OCI-LY7 (cell line): ENCODE data around the gene TJP3. TPM values are rescaled to one million over a fixed set of nuclear protein-coding genes. Genes with fewer than 3 reads are reported as not detected.

Experiments used
- BruUV-seq: library from RNA; stranded (reverse); fragments of 400-500 nt; replicated peaks from 2 replicates; lab custom pipeline; 2021; lab: Mats Ljungman, UMichigan
- CTCF ChIA-PET: fragments of 300-600 bp; sonication (Branson Sonifier 250); formaldehyde crosslinking; loops from one replicate; lab custom pipeline; 2022; ENCODE audit warnings: antibody characterized with exemption; ENCODE audit not compliant: unreplicated experiment; lab: Charles Lee
- POLR2A ChIA-PET: fragments of 300-600 bp; sonication (Branson Sonifier 250); formaldehyde crosslinking; loops from one replicate; lab custom pipeline; 2022; ENCODE audit warnings: antibody characterized with exemption; lab: Charles Lee
- DNase-seq: peaks from one replicate; pipeline ENCODE4 v3.0.0-alpha.2; 2015; ENCODE audit warnings: low spot score
- H2AFZ ChIP-seq: fragments of 200-600 bp; sonication (generic), shearing (Covaris generic); 2 replicates; pipeline ENCODE4 v1.6.1; 2014; ENCODE audit warnings: mild to moderate bottlenecking, antibody characterized with exemption, low read length, moderate library complexity
- H3K27ac ChIP-seq: fragments of 200-600 bp; sonication (generic); 2 replicates; pipeline ENCODE4 v1.5.1; 2014; ENCODE audit warnings: mixed run types, low read depth, mild to moderate bottlenecking, moderate library complexity, low read length, inconsistent platforms; ENCODE audit not compliant: poor library complexity, severe bottlenecking
- H3K36me3 ChIP-seq: fragments of 200-600 bp; sonication (generic); 2 replicates; pipeline ENCODE4 v1.6.1; 2014; ENCODE audit warnings: mild to moderate bottlenecking, antibody characterized with exemption, low read length, moderate library complexity, mixed read lengths; ENCODE audit not compliant: insufficient read depth
- H3K4me1 ChIP-seq: fragments of 200-600 bp; sonication (generic); 2 replicates; pipeline ENCODE4 v1.5.1; 2014; ENCODE audit warnings: mild to moderate bottlenecking, low read length; ENCODE audit not compliant: insufficient read depth, poor library complexity, severe bottlenecking
- H3K4me2 ChIP-seq: fragments of 200-600 bp; sonication (generic); 2 replicates; pipeline ENCODE4 v1.6.1; 2014; ENCODE audit warnings: mild to moderate bottlenecking, low read length
- H3K4me3 ChIP-seq: fragments of 200-600 bp; sonication (generic); 2 replicates; pipeline ENCODE4 v1.5.1; 2014; ENCODE audit warnings: mild to moderate bottlenecking, low read depth, low read length; ENCODE audit not compliant: poor library complexity, severe bottlenecking
- H3K79me2 ChIP-seq: fragments of 200-600 bp; sonication (generic); 2 replicates; pipeline ENCODE4 v1.6.1; 2016; ENCODE audit warnings: low read depth, mild to moderate bottlenecking, low read length, moderate library complexity, mixed read lengths; ENCODE audit not compliant: insufficient read depth
- H3K9me2 ChIP-seq: fragments of 200-600 bp; sonication (generic); 2 replicates; pipeline ENCODE4 v1.6.1; 2016; ENCODE audit warnings: mild to moderate bottlenecking, low read length, mixed read lengths; ENCODE audit not compliant: insufficient read depth
- H3K9me3 ChIP-seq: fragments of 200-600 bp; sonication (generic); 2 replicates; pipeline ENCODE4 v1.6.1; 2014; ENCODE audit warnings: mild to moderate bottlenecking, mixed run types, low read length, mixed read lengths
- H4K20me1 ChIP-seq: fragments of 200-600 bp; sonication (generic); 2 replicates; pipeline ENCODE4 v1.6.1; 2014; ENCODE audit warnings: mild to moderate bottlenecking, antibody characterized with exemption, low read length, moderate library complexity, mixed read lengths; ENCODE audit not compliant: insufficient read depth
- EZH2phosphoT487 ChIP-seq: fragments of 200-600 bp; sonication (generic); IDR thresholded peaks from 2 replicates; pipeline ENCODE4 v1.6.1; 2018; ENCODE audit warnings: low read depth, borderline replicate concordance, mild to moderate bottlenecking, mixed run types, antibody characterized with exemption, low read length, moderate library complexity, mixed read lengths
- intact Hi-C: fragments of 100-400 bp; cut with micrococcal nuclease; formaldehyde crosslinking; loops from one replicate; pipeline ENCODE4 v1.10.0; 2022; ENCODE audit not compliant: unreplicated experiment
- total RNA-seq, 2 experiments: library from RNA; depleted of rRNA in 1 of 2; stranded (reverse); fragments of >200 nt in 1 of 2; shearing (Covaris generic) in 1 of 2; gene quantifications; 2 replicates each; pipeline ENCODE4 v1.2.3, GENCODE V29; 2014 to 2022
- TF ChIP-seq, protein P1 (sequence below): fragments of 200-600 bp; sonication (generic); conservative IDR thresholded peaks from 2 replicates; pipeline ENCODE4 v1.5.1; 2014; ENCODE audit warnings: mild to moderate bottlenecking, antibody characterized with exemption, low read length, moderate library complexity, mixed read lengths

TJP3 gene
- total RNA-seq, 2 experiments from 2014 or later, result 0.69 to 1.8 TPM

DNA sequence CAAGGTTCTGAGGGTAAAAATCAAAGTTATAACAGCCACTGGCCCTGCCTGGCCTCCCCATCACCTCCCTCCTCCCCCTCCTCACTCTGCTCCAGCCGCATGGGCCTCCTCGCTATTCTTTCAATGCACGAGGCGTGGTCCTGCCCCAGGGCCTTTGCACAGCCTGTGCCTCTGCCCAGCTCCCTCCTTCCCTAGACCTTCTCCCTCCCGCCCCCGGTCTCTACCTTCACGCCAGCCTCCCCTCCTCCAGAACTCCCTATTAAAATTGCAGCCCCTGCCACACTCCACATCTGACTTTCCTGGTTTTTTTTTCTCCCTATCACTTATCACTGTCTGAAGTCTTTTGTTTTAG is 60.5 kb downstream of the TJP3 start:
- Histone ChIP-seq H3K79me2 (peaks cover under 1% of the 10 kb centered on the region; the same call in 1 of the 2 replicates), H3K9me2 (no peaks in the 10 kb centered on the region), H4K20me1 (no peaks in the 10 kb centered on the region), H3K4me3 (no peak overlapping the region), H3K36me3 (peaks cover 22% of the 10 kb centered on the region), H3K27ac (no peak overlapping the region), H3K9me3 (no peaks in the 10 kb centered on the region), H3K4me1 (no peaks in the 10 kb centered on the region), H2AFZ (no peak overlapping the region), H3K4me2 (no peak overlapping the region)
- BruUV-seq, result no TSS peak
- ChIA-PET CTCF (no interaction called here), POLR2A (no interaction called here)
- intact Hi-C loops, result no loop called here
- no peak for TF ChIP-seq EZH2phosphoT487
- TF ChIP-seq, protein P1, sequence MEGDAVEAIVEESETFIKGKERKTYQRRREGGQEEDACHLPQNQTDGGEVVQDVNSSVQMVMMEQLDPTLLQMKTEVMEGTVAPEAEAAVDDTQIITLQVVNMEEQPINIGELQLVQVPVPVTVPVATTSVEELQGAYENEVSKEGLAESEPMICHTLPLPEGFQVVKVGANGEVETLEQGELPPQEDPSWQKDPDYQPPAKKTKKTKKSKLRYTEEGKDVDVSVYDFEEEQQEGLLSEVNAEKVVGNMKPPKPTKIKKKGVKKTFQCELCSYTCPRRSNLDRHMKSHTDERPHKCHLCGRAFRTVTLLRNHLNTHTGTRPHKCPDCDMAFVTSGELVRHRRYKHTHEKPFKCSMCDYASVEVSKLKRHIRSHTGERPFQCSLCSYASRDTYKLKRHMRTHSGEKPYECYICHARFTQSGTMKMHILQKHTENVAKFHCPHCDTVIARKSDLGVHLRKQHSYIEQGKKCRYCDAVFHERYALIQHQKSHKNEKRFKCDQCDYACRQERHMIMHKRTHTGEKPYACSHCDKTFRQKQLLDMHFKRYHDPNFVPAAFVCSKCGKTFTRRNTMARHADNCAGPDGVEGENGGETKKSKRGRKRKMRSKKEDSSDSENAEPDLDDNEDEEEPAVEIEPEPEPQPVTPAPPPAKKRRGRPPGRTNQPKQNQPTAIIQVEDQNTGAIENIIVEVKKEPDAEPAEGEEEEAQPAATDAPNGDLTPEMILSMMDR, result no peak
- DNase-seq, result no peak

DNA sequence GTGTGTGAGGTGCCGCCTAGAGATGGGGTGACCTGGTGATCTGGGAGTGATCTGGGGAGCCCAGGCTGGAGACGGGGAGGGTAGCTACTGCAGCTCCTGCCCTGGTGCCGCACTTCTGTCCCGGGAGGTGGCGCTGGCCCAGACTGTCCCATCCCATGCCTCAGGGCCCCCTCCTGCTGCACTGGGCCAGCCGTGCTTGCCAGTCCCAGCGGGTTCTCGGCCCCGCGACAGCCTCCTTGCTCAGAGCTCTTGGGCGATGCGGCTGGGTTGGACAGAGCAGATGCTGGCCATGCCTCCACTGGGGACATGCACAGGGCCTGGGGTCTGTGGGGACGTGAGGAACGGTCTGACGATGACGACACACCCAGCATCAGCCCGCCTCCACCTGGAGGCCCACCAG is 61.3 kb downstream of the TJP3 start:
- DNase-seq, result no peak
- Histone ChIP-seq H4K20me1 (no peaks in the 10 kb centered on the region), H3K9me3 (no peaks in the 10 kb centered on the region), H3K4me3 (no peak overlapping the region), H3K4me1 (no peaks in the 10 kb centered on the region), H3K36me3 (peaks cover 22% of the 10 kb centered on the region), H3K79me2 (no peaks in the 10 kb centered on the region), H3K9me2 (no peaks in the 10 kb centered on the region), H2AFZ (no peak overlapping the region), H3K4me2 (no peak overlapping the region), H3K27ac (no peak overlapping the region)
- CTCF ChIA-PET, result no interaction called here
- intact Hi-C loops, result no loop called here
- no TSS peak for BruUV-seq
- TF ChIP-seq, protein P1, result no peak
- TF ChIP-seq EZH2phosphoT487, result no peak
- POLR2A ChIA-PET, result no interaction called here

DNA sequence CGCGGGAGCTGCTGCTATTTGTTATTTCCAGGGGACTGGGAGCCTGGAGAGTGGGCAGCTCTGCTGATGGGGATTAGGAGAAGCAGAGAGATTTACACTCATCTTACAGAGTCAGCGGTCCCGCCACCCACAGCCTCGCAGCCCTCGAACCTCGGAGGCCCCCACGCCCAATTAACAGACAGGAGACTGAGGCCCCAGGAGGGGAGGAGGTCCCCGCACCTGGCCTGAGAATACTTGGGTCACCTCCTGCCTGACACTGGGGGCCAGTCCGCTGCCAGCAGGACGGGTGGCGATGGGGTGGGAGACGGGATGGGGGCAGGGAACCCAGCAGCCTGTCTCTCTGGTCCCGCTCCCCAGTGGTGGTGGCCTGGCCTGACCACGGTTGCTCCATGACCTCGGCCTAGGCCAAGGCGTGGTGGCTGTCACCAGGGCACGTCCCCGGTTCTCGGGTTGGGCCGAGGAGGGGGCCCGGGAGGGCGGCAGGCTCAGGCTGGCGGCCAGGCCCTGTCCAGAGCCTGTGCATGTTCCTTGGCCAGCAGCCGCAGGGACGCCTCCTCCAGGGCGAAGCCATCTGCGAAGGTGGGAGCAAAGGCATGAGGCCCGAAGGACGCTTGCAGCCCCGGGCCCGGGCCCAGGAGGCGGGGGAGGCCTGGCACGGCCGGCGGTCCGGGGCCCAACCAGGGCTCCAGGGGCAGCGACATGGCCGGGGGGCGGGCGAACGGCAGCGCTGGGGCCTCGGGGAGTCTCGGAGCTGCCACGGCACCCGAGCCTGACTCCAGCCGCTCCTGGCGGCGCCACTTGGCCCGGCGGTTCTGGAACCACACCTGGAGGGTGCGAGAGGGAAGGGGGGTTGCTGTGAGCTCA is 62.2 kb downstream of the TJP3 start:
- POLR2A ChIA-PET, result no interaction called here
- no peaks in the 10 kb centered on the region for H3K79me2 ChIP-seq
- no peaks in the 10 kb centered on the region for H3K4me1 ChIP-seq
- intact Hi-C loops, result no loop called here
- TF ChIP-seq, protein P1, result no peak
- TF ChIP-seq EZH2phosphoT487, result no peak
- peaks cover 17% of the 10 kb centered on the region for H3K36me3 ChIP-seq
- BruUV-seq, result no TSS peak
- no peak for DNase-seq
- H3K4me2 ChIP-seq, result no peak overlapping the region
- H4K20me1 ChIP-seq, result no peaks in the 10 kb centered on the region
- no peak overlapping the region for H3K4me3 ChIP-seq
- H3K9me2 ChIP-seq, result no peaks in the 10 kb centered on the region
- no peak overlapping the region for H2AFZ ChIP-seq
- no peaks in the 10 kb centered on the region for H3K9me3 ChIP-seq
- H3K27ac ChIP-seq, result no peak overlapping the region
- CTCF ChIA-PET, result no interaction called here
